Fibroblast of lung (primary cell): ENCODE results near the gene OR6S1. TPM values are rescaled to one million over a fixed set of nuclear protein-coding genes. Genes with fewer than 3 reads are reported as not detected.
A peak's percentile ranks its signal among the peaks of the same experiment; 100 is the strongest.

Experiments
- DNase-seq, 2 donors: peaks; one replicate each; pipeline versions ENCODE4 v3.0.0 to v3.0.0-alpha.2; 2010; ENCODE audit warnings: low read depth in 2 of 2
- H2AFZ ChIP-seq: 2 replicates; pipeline ENCODE4 v1.5.1; 2012; ENCODE audit warnings: low read length, control low read depth, inconsistent platforms
- H3K27ac ChIP-seq: 2 replicates; pipeline ENCODE4 v1.5.1; 2011; ENCODE audit warnings: low read length, control low read depth; ENCODE audit not compliant: insufficient read depth
- H3K27me3 ChIP-seq: 2 replicates; pipeline ENCODE4 v1.5.1; 2011; ENCODE audit warnings: mild to moderate bottlenecking, low read length; ENCODE audit not compliant: control insufficient read depth, insufficient read depth
- H3K36me3 ChIP-seq: 2 replicates; pipeline ENCODE4 v1.5.1; 2011; ENCODE audit warnings: low read length; ENCODE audit not compliant: control insufficient read depth, insufficient read depth
- H3K4me1 ChIP-seq: 2 replicates; pipeline ENCODE4 v1.5.1; 2011; ENCODE audit warnings: low read length; ENCODE audit not compliant: control insufficient read depth, insufficient read depth; ENCODE audit errors: extremely low read depth
- H3K4me2 ChIP-seq: 2 replicates; pipeline ENCODE4 v1.5.1; 2011; ENCODE audit warnings: low read length, control low read depth; ENCODE audit not compliant: insufficient read depth; ENCODE audit errors: extremely low read depth
- H3K4me3 ChIP-seq, 4 experiments: fragments of 200-600 bp in 1 of 4; sonication (generic) in 1 of 4; replicated peaks in 1 of 4; 2 replicates each; pipeline ENCODE4 v1.5.1; 2011 to 2016; ENCODE audit warnings: low read length in 4 of 4, low read depth in 3 of 4, mild to moderate bottlenecking in 3 of 4, control low read depth in 2 of 4, inconsistent platforms in 1 of 4, mixed read lengths in 1 of 4; ENCODE audit not compliant: insufficient read depth in 1 of 4; ENCODE audit errors: control extremely low read depth in 1 of 4
- H3K79me2 ChIP-seq: 2 replicates; pipeline ENCODE4 v1.5.1; 2012; ENCODE audit warnings: mild to moderate bottlenecking, low read length, inconsistent platforms; ENCODE audit not compliant: control insufficient read depth, insufficient read depth
- H3K9ac ChIP-seq: 2 replicates; pipeline ENCODE4 v1.5.1; 2011; ENCODE audit warnings: mild to moderate bottlenecking, low read length, control low read depth; ENCODE audit not compliant: insufficient read depth
- H3K9me3 ChIP-seq: 2 replicates; pipeline ENCODE4 v1.5.1; 2012; ENCODE audit warnings: low read depth, low read length; ENCODE audit not compliant: control insufficient read depth, insufficient read depth
- H4K20me1 ChIP-seq: 2 replicates; pipeline ENCODE4 v1.5.1; 2011; ENCODE audit warnings: low read length; ENCODE audit not compliant: control insufficient read depth, insufficient read depth; ENCODE audit errors: extremely low read depth
- CTCF ChIP-seq, 2 donors: IDR thresholded peaks in 1 of 2; conservative IDR thresholded peaks in 1 of 2; 1 replicate in 1 of 2; 2 replicates in 1 of 2; pipeline ENCODE4 v1.5.1; 2011 to 2012; ENCODE audit warnings: low read length in 2 of 2, control low read depth in 1 of 2, inconsistent platforms in 1 of 2, low read depth in 1 of 2, mild to moderate bottlenecking in 1 of 2
- EZH2 ChIP-seq: IDR thresholded peaks from 2 replicates; pipeline ENCODE4 v1.5.1; 2012; ENCODE audit warnings: low read length, control low read depth, mild to moderate bottlenecking; ENCODE audit errors: missing control alignments
- polyA plus RNA-seq, 2 donors: library from polyadenylated mRNA; depleted of rRNA in 1 of 2; stranded (reverse) in 1 of 2; unstranded in 1 of 2; fragments of >200 nt; gene quantifications; 2 replicates each; pipeline ENCODE4 v1.2.1, GENCODE V29; 2011 to 2012; ENCODE audit warnings: missing spikeins in 1 of 2
- total RNA-seq: library from RNA; depleted of rRNA; stranded (reverse); fragments of >200 nt; gene quantifications from 2 replicates; pipeline ENCODE4 v1.2.1, GENCODE V29; 2014

Gene OR6S1
- total and polyA plus RNA-seq, 2 donors (not counting 1 experiment from before 2014, with no cell fraction given) = not detected

- H3K4me1 ChIP-seq = no peaks in the 10 kb centered on the region
- H3K4me3 ChIP-seq = peak overlapping the region; percentile 82 to 99 (median 92)
- peak overlapping the region; percentile 88 for H2AFZ ChIP-seq
- H3K36me3 ChIP-seq = no peaks in the 10 kb centered on the region
- DNase-seq = peak; percentile 94 to 95
- no peaks in the 10 kb centered on the region for H3K9me3 ChIP-seq
- no peaks in the 10 kb centered on the region for H4K20me1 ChIP-seq
- no peaks in the 10 kb centered on the region for H3K27me3 ChIP-seq
- H3K27ac ChIP-seq = peak overlapping the region; percentile 99
- H3K79me2 ChIP-seq = no peaks in the 10 kb centered on the region
- peak overlapping the region; percentile 97 for H3K9ac ChIP-seq
- TF ChIP-seq EZH2 (no peak), CTCF (conservative IDR thresholded peaks at IDR 0.05 in 1 of 2, IDR thresholded peaks at IDR 0.05 in 1 of 2; ENCODE audit: low read depth in 1 of 2, low read length in 2 of 2) (no peak)
- H3K4me2 ChIP-seq = peak overlapping the region; percentile 96
Measured at GRCh38 chr14:20682435-20683124, 41.1 kb upstream of the OR6S1 start.

- no peak for DNase-seq
- TF ChIP-seq EZH2 (no peak), CTCF (conservative IDR thresholded peaks at IDR 0.05 in 1 of 2, IDR thresholded peaks at IDR 0.05 in 1 of 2; ENCODE audit: low read depth in 1 of 2, low read length in 2 of 2) (no peak)
- H3K9me3 ChIP-seq = no peaks in the 10 kb centered on the region
- H3K79me2 ChIP-seq = no peaks in the 10 kb centered on the region
- no peaks in the 10 kb centered on the region for H4K20me1 ChIP-seq
- peak overlapping the region; percentile 82 to 99 (median 92) for H3K4me3 ChIP-seq
- no peaks in the 10 kb centered on the region for H3K27me3 ChIP-seq
- peak overlapping the region; percentile 88 for H2AFZ ChIP-seq
- peak overlapping the region; percentile 96 for H3K4me2 ChIP-seq
- no peaks in the 10 kb centered on the region for H3K36me3 ChIP-seq
- H3K4me1 ChIP-seq = no peaks in the 10 kb centered on the region
- H3K27ac ChIP-seq = peak overlapping the region; percentile 99
- H3K9ac ChIP-seq = peak overlapping the region; percentile 97
Measured at GRCh38 chr14:20682127-20682434, 40.6 kb upstream of the OR6S1 start.

DNA sequence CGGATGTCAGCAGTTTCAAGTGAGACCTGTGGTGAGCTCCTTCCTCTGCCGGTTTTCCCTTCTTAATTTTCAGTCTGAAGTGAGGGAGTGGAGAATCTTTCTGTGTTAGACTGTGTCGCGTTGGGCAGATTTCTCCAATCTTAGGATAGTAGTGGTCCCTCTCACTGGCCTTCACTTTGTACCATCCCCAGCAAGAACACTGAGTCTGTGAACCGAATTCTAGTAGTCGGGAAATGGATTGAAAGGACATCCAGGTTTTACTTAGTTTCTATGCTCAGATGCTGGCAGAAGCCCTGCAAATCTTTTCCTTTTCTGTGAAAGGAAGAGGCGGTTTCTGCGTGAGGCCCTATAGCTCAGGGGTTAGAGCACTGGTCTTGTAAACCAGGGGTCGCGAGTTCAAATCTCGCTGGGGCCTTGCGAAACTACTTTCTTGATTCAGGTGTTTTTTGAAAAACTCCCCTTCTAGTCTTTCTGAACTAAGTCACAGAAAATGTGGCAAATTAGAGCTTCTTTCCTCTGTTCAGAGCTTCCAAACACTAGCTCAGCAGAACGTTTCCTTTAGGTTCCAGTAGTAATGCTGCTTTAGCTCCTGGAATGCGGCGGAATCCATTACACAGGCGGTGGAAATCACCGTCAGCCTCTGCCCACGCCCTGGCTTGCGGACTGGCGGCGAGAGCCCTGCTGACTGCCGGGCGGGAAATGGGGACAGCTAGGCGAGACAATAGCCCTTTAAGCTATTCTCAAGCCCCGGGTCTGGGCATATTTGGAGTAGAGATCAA lies 40.0 kb upstream of the OR6S1 start:
- Histone ChIP-seq H3K27me3 (no peaks in the 10 kb centered on the region), H3K4me2 (peak overlapping the region; percentile 96), H3K36me3 (no peaks in the 10 kb centered on the region), H3K4me1 (no peaks in the 10 kb centered on the region), H3K79me2 (no peaks in the 10 kb centered on the region), H3K4me3 (peak overlapping the region; percentile 82 to 99 (median 92)), H2AFZ (peak overlapping the region; percentile 95), H4K20me1 (no peaks in the 10 kb centered on the region), H3K9me3 (no peaks in the 10 kb centered on the region), H3K27ac (peak overlapping the region; percentile 99), H3K9ac (peak overlapping the region; percentile 97)
- DNase-seq = peak; percentile 86 to 90
- TF ChIP-seq EZH2 = no peak
- TF ChIP-seq CTCF (conservative IDR thresholded peaks at IDR 0.05 in 1 of 2, IDR thresholded peaks at IDR 0.05 in 1 of 2; ENCODE audit: low read depth in 1 of 2, low read length in 2 of 2) = no peak
